Measurements from ENCODE around the gene IPO8. TPM values are rescaled to one million over a fixed set of nuclear protein-coding genes. Genes with fewer than 3 reads are reported as not detected.

Gene IPO8
- total RNA-seq, 1 donor from 2014 or later: 43.0 TPM

DNA sequence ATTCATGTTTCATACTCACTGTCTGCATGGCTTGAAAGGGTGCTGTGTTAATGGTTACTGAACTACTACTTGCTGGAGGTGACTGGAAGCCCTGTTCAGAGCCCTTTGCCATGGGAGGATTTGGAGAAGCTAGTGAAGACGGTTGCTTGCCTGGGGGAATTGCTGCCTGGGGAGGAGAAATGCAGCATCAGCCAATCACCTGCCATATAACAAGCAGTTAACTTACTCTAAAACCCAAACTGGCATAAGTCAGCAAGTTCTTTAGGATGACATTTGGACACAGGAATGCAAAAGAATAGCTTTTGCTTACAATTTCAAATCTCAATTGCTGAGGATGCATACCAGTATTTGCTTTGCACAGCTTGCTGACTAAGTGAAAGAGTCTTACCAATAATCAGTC, 23.4 kb upstream of the IPO8 start:
- Mint-ChIP-seq H3K9me3 (ENCODE audit: unreplicated experiment) (no peaks in the 10 kb centered on the region), H3K27ac (ENCODE audit: unreplicated experiment) (no peak overlapping the region), H3K27me3 (ENCODE audit: unreplicated experiment) (no peaks in the 10 kb centered on the region), H3K4me1 (ENCODE audit: unreplicated experiment) (no peaks in the 10 kb centered on the region), H3K36me3 (ENCODE audit: low read depth, unreplicated experiment) (no peaks in the 10 kb centered on the region), H3K4me3 (ENCODE audit: unreplicated experiment) (no peak overlapping the region)
- TF ChIP-seq, protein P1, sequence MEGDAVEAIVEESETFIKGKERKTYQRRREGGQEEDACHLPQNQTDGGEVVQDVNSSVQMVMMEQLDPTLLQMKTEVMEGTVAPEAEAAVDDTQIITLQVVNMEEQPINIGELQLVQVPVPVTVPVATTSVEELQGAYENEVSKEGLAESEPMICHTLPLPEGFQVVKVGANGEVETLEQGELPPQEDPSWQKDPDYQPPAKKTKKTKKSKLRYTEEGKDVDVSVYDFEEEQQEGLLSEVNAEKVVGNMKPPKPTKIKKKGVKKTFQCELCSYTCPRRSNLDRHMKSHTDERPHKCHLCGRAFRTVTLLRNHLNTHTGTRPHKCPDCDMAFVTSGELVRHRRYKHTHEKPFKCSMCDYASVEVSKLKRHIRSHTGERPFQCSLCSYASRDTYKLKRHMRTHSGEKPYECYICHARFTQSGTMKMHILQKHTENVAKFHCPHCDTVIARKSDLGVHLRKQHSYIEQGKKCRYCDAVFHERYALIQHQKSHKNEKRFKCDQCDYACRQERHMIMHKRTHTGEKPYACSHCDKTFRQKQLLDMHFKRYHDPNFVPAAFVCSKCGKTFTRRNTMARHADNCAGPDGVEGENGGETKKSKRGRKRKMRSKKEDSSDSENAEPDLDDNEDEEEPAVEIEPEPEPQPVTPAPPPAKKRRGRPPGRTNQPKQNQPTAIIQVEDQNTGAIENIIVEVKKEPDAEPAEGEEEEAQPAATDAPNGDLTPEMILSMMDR (IDR thresholded peaks at IDR 0.05; ENCODE audit: unreplicated experiment): no peak
- no peak for DNase-seq (ENCODE audit: low spot score)

DNA sequence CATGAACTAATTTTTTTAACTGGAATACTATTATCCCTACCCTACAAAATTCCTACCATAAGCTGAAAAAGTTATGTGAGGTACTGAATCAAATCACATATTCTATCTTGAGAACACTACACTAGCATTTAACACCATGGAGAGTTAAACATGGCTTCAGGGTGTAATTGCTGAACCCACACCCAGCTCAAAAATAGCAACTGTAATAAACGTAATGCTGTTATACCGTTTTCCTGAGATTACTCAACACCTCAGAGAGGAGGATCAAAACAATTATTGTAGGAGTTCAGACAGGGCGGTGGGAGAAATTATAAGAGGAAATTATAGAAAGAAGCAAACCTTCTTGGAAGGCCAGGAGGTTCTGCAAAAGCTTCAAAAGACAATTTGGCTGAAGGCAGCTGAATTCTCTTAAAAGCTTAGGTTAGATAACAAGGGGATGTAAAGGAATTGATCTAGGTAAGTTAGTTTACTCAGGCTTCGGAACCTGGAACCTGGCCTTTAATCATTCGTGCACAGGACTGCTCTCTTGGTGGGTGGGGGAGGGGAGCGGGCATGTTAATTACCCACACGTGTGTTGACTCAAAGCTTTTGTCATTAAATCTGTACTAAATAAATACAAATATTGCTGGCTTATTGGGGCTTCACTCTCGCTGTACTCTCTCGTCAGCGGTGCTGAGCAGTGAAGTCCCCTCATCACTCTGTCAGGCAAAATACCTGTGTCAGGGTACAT, 12.1 kb upstream of the IPO8 start:
- H3K27me3 Mint-ChIP-seq (ENCODE audit: unreplicated experiment): no peaks in the 10 kb centered on the region
- TF ChIP-seq, protein P1 (IDR thresholded peaks at IDR 0.05; ENCODE audit: unreplicated experiment): no peak
- no peaks in the 10 kb centered on the region for H3K4me1 Mint-ChIP-seq (ENCODE audit: unreplicated experiment)
- H3K4me3 Mint-ChIP-seq (ENCODE audit: unreplicated experiment): no peak overlapping the region
- H3K27ac Mint-ChIP-seq (ENCODE audit: unreplicated experiment): no peak overlapping the region
- no peaks in the 10 kb centered on the region for H3K36me3 Mint-ChIP-seq (ENCODE audit: low read depth, unreplicated experiment)
- DNase-seq (ENCODE audit: low spot score): no peak
- H3K9me3 Mint-ChIP-seq (ENCODE audit: unreplicated experiment): no peaks in the 10 kb centered on the region

DNA sequence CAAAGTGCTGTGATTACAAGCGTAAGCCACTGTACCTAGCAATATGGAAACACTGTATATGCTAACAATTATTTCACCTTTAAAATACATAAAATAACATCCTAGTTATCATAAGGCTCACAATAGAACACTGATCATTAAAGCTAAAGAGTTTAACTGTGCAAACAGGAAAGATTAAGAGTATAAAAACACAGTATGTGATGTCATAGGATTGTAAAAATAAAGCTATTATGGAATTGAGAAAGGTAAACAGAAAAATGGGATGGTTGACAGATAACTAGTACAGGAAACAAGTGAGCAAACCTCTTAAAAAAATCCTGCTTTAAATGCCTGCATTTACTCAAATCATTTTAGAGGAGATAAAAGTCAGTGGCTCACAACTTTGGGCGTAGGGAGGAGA, 10.8 kb upstream of the IPO8 start:
- no peak overlapping the region for H3K27ac Mint-ChIP-seq (ENCODE audit: unreplicated experiment)
- H3K4me3 Mint-ChIP-seq (ENCODE audit: unreplicated experiment): no peak overlapping the region
- H3K4me1 Mint-ChIP-seq (ENCODE audit: unreplicated experiment): no peaks in the 10 kb centered on the region
- H3K27me3 Mint-ChIP-seq (ENCODE audit: unreplicated experiment): no peaks in the 10 kb centered on the region
- no peaks in the 10 kb centered on the region for H3K9me3 Mint-ChIP-seq (ENCODE audit: unreplicated experiment)
- no peak for DNase-seq (ENCODE audit: low spot score)
- H3K36me3 Mint-ChIP-seq (ENCODE audit: low read depth, unreplicated experiment): no peaks in the 10 kb centered on the region
- TF ChIP-seq, protein P1 (IDR thresholded peaks at IDR 0.05; ENCODE audit: unreplicated experiment): no peak

DNA sequence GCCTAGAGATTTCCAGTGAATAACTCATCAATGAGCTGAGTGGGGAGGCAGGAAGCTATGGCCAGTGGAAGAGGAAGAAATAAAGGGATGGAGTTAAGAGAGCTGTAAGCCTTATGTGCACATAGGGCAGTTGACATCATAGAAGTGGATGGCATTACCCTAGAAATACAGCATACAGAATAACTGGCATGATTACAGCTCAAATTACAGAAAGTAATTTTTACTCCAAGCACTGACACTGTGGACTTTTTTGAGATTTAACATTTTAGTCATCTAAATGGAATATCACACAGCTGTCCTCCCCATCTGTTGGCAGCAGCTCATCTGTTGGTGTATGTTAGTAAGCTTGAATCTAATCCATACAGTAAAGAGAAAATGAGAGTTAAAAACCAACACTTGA, 5.4 kb upstream of the IPO8 start:
- peaks cover 9% of the 10 kb centered on the region for H3K4me1 Mint-ChIP-seq (ENCODE audit: unreplicated experiment)
- no peaks in the 10 kb centered on the region for H3K27me3 Mint-ChIP-seq (ENCODE audit: unreplicated experiment)
- no peaks in the 10 kb centered on the region for H3K9me3 Mint-ChIP-seq (ENCODE audit: unreplicated experiment)
- no peak overlapping the region for H3K4me3 Mint-ChIP-seq (ENCODE audit: unreplicated experiment)
- H3K36me3 Mint-ChIP-seq (ENCODE audit: low read depth, unreplicated experiment): no peaks in the 10 kb centered on the region
- DNase-seq (ENCODE audit: low spot score): no peak
- TF ChIP-seq, protein P1 (IDR thresholded peaks at IDR 0.05; ENCODE audit: unreplicated experiment): no peak
- H3K27ac Mint-ChIP-seq (ENCODE audit: unreplicated experiment): no peak overlapping the region

DNA sequence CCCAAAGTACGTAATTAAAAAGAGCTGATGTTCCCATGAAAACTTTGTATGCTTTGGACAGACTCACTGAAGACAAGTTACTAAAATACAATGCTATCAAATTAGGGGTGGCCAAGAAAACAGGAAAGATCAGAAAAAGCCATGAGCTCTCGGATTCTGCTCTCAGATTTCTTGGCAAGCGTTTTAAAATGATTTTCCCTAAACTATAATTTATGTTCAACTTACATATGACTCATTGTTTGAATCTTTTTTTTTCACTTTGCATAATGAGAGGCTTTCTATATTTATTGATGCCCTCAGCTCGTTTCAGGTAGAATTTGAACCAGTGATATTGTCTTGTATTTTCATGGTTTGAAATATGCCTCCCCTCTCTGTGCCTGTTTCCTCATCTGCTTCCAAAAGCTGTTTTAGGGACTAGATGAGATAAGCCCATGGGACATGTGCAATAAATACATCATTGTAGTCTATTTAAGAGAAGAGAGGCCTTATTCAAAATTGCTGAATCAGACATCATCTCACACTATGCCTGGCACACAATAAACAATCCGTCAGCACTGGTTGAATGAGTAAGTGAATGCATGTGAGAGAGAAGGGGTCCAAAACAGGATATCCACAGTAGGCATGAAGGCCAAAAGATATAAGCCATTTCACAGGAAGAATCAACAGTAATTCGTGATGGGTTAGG, 4.7 kb upstream of the IPO8 start:
- H3K27ac Mint-ChIP-seq (ENCODE audit: unreplicated experiment): no peak overlapping the region
- TF ChIP-seq, protein P1 (IDR thresholded peaks at IDR 0.05; ENCODE audit: unreplicated experiment): no peak
- no peaks in the 10 kb centered on the region for H3K36me3 Mint-ChIP-seq (ENCODE audit: low read depth, unreplicated experiment)
- no peaks in the 10 kb centered on the region for H3K9me3 Mint-ChIP-seq (ENCODE audit: unreplicated experiment)
- no peaks in the 10 kb centered on the region for H3K27me3 Mint-ChIP-seq (ENCODE audit: unreplicated experiment)
- H3K4me1 Mint-ChIP-seq (ENCODE audit: unreplicated experiment): peaks cover 10% of the 10 kb centered on the region
- no peak for DNase-seq (ENCODE audit: low spot score)
- H3K4me3 Mint-ChIP-seq (ENCODE audit: unreplicated experiment): no peak overlapping the region

Data from endothelial cell (in vitro differentiated cells).